Measurements from ENCODE around the gene GALNS.

DNA sequence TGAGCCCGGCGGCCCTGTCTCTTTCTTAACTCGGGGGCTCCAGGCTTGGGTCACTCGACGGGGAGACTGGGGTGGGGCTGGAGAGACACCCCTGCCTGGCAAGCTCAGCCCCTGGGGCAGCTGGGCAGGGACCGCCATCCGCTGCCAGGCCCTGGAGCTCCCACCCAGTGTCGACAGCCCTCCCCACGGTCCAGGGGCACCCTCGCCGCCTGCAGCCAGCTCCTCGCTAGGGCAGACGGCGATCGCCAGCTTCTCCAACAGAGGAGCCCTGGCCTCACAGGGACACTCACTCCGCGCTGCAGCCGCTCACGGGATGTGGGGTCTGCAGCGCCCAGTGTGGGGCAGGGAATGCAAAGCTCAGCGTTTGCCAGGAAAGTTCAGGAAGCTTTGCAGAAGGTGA, 29.0 kb downstream of the GALNS start:
- TF ChIP-seq POLR2A (IDR thresholded peaks at IDR 0.05; ENCODE audit: low read length) (no peak), GATA1 (IDR thresholded peaks at IDR 0.05; ENCODE audit: low read depth, low read length) (no peak)
